SW 1271 (cell line): ENCODE results near the gene RTL3.
"Not testable (repeated sequence)": the region's sequence is repeated elsewhere in the genome, so short reads cannot be mapped to it uniquely, and the experiment has no call there.

Experiments used
- DNase-seq, 2 experiments: peaks; one replicate each; lab custom pipeline; 2025; lab: John Stamatoyannopoulos, UW

RTL3 gene, protein sequence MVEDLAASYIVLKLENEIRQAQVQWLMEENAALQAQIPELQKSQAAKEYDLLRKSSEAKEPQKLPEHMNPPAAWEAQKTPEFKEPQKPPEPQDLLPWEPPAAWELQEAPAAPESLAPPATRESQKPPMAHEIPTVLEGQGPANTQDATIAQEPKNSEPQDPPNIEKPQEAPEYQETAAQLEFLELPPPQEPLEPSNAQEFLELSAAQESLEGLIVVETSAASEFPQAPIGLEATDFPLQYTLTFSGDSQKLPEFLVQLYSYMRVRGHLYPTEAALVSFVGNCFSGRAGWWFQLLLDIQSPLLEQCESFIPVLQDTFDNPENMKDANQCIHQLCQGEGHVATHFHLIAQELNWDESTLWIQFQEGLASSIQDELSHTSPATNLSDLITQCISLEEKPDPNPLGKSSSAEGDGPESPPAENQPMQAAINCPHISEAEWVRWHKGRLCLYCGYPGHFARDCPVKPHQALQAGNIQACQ

DNA sequence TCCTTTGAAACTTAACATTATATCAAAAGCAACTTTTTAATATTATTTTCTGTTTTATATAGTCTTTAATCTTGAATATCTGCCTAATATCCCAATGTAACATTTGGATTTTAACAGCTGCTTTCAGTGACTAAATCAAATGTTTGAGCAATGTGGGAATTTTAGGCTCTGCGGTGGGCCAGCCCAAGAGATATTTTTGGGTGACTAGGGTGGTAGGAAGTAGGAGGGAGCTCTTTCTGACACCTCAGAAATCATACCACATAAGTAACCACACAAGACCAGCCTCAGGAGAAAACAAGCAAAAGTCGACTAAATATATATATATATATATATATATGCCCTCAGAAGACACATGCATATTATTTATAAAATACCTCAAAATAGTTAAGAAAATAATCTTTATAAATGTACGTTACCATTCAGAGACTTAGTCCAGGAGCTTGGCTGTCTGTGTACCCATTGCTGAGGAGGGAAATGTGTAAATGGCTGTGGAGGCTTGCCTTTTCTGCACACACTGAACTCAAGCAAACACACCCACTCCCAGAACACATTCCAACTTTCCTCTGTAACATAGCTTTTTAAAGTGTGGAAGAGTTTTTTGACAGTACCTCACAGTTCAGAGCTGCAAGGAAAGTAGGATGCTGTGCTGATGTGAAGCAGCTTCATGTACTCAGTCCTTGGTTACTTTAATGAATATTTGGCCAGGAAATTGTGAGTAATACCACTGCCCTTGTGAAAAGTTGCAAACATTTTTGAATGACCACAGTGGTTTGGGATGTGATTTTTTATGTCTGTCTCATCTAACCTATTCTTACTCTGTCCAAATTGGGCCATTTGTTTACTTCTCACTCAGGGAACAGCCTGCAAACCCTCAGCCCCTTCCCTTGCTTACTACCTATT is at the start of gene RTL3:
Gene RTL3, minus strand, starts transcription at position 484 of the 900 bp plus-strand sequence. CDS start 908 bp downstream, outside the sequence.
- DNase-seq, result no peak

DNA sequence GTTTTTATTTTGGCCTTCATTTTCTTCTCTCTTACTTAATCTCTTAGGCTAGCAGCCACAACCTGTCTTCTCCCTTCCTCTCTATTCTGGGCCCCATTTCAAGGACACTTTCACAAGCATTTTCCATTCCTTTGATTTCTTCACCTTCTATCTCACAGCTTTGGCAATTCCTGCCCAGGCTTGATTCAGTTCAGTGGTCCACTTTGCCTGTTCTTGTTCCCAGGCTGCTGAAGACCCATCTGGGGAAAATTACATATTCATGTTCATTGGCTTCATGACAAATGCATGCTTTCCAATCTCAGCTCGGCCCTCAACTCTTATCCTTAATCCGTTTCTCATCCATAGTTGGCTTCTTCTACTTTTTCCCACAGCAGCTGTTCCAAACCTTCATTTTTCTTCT is 49.7 kb upstream of the RTL3 start:
- DNase-seq, result no peak

DNA sequence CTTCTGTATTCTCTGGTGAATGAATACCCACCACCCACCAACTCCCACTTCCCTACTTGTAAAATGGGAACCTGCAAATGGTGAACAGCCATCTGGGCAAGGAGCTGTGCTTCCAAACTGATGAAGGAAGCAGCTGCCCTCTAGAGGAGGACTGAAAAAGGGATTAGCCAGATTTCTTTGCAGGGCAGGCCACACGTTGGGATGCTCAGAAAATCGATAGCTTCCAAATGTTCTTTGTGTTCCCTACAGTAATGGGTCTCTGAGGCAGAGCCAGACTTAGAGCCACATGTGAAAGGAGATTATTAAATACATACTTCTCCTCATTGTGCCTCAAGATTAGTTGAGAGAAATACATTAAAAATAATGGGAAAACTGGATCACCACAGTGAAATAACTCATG is 49.1 kb upstream of the RTL3 start:
- no peak for DNase-seq

DNA sequence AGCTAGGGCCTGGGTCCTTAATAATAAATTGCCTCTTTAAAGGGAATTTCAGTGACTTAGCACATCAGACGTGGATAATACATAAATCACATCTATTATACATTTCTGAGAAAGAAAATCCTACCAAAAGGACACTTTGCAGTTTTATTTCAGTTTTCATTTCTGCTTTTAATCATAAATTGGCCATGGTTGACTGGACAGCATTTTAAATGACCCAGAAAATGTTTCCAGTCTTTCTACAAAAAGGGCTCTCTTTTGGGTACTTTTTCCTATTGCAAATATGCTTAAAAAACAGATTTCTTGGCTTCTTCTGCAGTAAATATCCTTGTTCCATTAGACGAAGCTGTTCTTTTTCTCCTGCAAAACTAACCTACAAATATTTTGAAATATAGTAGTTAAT is 46.9 kb upstream of the RTL3 start:
- DNase-seq, result no peak

DNA sequence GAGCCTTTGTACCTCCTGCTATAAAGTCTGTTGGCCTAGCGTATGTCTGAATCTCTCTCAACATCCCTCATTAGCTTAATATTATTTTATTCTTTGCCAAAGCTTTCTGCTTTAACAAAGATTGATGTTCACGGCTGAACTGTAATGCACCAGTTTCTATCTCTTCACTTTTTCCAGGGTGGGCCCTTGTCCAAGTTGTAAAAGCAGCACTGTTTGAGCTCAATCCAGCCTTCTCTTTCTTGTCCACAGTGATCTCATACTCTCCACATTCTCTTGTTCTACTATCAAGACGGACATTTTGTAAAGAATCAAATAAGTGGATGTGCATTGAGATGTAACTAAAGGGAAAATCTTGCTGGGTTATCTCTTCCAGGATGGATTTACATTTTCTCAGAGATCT is 34.4 kb upstream of the RTL3 start:
- DNase-seq, result no peak

DNA sequence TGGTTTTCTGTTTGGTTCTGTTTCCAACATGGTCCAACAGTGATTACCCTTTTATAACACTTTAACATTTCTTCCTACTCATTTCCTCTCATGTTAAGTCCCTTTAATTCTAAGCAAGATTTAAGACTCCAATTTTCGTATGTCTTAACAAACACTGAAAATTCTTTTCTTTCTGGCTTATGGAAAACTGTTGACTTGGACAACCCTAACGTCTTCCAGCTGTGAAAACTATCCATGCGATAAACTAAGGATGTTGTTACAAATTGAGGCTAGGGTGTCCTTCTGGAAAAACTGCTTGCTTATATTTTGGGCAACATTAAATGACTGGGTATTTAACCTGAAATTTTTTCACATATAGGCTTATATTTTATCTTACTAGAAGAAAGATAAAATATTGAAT is 33.9 kb upstream of the RTL3 start:
- no peak for DNase-seq

DNA sequence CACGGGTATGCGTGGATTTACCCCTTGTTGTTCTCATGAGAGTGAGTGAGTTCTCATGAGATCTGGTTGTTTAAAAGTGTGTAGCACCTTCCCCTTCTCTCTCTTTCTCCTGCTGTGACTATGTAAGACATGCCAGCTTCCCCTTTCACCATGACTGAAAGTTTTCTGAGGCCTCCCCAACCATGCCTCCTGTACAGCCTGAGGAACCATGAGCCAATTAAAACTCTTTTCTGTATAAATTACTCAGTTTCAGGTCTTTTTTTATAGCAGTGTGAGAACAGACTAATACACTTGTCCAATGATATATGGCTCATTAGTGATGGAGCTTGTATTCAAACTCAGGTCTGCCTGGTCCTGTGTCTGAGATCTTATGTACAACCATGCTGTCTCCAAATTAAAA is 28.5 kb upstream of the RTL3 start:
- DNase-seq, result no peak

DNA sequence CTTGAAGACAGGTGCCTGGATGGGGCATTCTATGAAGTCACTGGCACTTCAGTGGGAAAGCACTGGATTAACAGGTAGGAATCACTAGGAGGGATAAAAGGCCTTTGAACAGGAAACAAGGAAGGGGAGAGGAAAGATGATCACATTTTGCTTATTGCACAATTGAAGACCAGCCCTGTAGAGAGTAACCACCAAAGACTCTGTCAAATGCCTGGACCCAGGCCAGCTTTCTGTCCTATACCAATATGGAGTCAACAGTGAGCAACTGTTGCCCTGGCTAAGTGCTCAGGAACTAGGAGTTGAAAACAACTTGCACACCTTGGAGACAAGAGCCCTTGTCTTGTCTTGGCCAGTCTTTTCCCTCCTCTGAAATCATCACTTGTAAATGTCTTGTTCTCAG is 14.1 kb upstream of the RTL3 start:
- no peak for DNase-seq

DNA sequence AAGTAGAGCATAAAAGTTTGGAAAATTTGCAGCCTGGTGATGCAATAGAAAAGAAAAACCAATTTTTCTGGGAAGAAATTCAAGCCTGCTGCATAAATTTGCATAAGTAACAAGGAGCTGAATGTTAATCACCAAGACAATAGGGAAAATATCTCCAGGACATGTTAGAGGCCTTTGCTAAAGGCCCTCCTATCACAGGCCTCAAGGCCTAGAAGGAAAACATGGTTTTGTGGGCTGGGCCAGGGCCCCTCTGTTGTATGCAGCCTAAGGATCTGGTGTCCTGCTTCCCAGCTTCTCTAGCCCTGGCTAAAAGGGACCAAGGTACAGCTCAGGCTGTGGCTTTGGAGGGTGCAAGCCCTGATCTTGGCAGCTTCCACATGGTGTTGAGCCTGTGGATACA is 6.2 kb upstream of the RTL3 start:
- DNase-seq, result no peak

DNA sequence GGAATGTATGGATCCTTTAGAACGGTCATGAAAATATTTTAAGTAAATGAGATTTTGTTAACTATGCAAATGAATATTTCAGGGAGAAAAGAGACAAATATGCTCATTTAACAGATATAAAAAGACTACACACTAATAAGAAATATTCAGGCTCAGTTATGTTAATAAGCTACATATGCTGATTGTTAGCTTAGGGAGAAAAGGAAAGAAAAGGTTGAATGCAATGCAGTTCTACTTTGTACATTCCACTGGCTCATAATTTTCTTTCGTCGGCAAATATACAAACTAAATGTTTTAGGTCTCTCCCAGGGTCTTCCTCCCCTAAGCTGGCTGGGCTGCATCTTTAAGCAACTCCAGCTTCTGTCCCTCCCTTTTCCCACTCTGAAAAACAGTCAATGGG is 2.7 kb upstream of the RTL3 start:
- no peak for DNase-seq

DNA sequence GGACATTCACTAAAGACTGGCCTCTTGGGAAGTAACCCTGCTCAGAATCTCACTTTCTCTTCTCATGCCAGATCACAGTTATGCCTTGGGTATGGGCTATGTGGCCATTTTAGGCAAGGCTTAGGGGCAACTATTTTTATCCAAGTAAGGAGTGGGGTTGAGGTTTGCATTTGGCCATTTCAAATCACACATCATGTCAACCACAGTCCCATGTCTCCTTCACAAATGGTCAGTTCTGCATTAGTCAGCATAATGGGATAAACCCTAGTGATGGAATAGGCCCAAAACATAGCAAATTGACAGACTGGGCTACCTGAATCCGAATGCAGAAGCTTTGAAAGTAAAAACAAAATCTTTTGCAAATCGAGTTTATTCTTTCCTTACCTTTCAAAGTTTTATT is 827 bp upstream of the RTL3 start:
- DNase-seq, result no peak

DNA sequence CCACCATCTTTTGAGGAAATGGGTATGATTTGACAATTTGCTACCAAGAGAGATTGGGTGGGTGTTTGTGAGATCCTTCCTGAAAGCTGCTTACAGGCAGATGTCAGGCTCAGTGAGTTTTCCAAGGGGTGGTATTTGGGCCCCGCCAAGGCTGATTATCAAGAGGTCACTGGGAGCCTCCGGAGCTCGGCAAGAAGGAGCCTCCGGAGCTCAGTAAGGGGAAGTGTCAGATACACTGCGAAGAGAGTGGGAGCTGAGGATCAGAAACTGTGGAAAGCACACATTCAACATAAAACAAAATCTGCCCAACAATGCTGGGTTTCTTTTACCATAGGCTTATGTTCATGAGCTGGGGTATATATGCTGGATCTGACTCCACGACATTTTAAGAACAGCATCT is 714 bp downstream of the RTL3 start:
- DNase-seq, result no peak

DNA sequence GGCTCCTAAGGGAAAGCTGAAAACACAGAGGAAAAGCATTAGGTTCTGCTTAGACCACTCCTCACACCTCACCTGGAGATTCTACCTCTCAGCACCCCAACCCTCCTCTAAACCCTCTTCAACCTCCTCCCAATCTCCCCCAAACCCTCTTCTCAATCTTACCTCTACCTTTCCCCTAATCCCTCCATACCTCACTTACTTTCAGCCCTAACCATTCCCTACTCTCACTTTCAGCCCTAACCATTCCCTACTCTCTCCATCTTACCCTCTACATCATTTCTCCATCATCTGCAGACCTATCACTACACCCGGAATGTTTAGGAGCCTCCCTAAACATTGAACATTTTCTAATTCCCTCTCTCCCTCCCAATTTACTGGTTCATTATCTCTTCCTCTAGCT is 3.5 kb downstream of the RTL3 start:
- DNase-seq, result no peak

DNA sequence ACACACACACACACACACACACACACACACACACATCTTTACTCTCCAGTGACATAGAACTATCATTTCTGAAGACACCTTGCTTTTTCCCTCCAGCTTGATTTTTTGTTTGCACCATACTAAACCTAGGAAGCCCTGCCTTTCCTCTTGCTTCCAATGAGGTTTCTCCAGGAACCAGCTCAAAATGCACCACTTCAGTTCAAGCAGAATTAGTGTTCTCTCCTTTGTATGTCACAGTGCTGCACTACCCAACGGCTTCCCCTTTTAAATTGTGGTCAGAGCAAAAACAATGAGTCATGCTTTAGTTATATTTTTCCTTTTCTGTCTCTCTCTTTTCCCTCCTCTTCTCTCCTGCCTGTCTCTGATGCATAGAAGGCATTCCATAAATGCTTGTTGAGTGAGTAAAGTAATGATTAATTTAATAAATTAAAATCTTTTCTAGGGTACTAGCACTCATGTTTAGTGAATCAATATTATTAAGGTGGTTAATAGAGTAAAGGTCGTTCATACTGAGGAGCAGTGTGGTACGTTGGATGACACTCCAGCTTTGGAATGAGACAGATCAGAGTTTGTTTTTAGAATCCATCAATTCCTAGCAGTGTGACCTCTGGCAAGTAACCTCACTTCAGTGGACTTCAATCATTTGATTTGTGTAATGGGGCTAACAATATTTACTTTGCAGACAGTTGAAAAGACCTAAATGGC is 5.9 kb downstream of the RTL3 start:
- DNase-seq, result no peak

DNA sequence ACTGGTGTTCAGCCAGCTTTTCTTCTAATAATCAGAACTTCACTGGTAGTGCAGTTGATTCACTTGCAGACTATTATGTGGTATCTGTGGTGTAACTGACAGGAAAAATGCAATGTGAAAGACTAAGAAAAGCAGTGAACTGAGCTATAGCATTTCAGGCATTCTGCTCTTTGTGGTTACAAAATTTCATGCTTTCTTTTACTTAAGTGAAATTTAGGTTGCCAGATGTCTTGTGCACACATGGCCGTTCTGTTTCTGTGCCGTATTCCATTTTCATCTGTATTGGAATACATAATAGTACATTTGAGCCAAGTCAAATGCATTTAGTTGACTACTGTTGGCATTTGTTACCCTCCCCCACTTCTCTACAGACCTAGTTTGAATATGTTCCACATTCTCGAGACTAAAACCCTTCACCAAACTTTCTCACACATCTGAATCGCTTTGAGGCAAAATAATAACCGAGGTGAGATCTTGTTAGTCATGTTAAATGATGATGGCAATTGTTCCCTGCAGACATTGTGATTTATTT is 8.2 kb downstream of the RTL3 start:
- no peak for DNase-seq

DNA sequence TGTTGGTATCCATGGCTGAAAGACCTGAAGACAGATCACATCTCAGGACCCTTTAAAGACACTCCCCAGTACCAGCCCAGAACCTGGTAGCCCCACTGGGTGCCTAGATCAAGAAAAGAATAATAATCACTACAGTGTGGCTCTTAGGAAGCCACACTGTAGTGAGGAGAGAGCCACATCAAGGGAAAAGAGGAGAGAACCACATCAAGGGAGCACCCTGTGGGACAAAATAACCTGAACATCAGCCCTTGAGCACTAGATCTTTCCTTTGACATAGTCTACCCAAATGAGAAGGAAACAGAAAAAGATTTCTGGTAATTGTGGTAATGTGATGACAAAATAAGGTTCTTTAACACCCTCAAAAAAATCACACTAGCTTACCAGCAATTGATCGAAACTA is 15.3 kb downstream of the RTL3 start:
- DNase-seq, result no peak

DNA sequence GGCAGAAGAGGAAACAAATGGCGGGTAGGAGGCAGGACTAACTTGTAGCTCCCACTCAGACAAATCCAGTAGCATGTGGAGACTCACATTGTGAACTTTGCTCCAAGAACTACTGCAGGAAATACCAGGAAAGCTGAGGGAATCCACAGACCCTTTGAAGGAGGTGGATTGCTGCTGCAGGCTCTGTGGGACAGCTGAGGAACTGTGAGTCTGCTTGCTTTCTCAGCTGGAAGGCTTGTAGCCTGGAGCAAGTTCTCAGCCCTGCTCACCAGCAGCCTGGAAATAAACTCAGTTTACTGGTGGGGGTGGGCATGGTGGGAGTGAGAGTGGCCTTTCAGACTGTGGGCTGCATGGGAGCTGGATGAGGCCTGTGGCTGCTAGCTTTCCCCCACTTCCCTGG is 16.0 kb downstream of the RTL3 start:
- DNase-seq, result no peak

DNA sequence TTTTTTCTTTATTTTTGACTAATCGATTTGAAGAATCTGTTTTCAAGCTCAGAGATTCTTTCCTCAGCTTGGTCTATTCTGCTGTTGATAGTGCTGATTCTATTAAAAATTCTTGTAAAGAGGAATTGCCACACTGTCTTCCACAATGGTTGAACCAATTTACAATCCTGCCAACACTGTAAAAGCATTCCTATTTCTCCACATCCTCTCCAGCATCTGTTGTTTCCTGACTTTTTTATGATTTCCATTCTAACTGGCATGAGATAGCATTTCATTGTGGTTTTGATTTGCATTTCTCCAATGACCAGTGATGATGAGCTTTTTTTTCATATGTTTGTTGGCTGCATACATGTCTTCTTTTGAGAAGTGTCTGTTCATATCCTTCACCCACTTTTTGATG is 23.0 kb downstream of the RTL3 start:
- DNase-seq, result not testable (repeated sequence)

DNA sequence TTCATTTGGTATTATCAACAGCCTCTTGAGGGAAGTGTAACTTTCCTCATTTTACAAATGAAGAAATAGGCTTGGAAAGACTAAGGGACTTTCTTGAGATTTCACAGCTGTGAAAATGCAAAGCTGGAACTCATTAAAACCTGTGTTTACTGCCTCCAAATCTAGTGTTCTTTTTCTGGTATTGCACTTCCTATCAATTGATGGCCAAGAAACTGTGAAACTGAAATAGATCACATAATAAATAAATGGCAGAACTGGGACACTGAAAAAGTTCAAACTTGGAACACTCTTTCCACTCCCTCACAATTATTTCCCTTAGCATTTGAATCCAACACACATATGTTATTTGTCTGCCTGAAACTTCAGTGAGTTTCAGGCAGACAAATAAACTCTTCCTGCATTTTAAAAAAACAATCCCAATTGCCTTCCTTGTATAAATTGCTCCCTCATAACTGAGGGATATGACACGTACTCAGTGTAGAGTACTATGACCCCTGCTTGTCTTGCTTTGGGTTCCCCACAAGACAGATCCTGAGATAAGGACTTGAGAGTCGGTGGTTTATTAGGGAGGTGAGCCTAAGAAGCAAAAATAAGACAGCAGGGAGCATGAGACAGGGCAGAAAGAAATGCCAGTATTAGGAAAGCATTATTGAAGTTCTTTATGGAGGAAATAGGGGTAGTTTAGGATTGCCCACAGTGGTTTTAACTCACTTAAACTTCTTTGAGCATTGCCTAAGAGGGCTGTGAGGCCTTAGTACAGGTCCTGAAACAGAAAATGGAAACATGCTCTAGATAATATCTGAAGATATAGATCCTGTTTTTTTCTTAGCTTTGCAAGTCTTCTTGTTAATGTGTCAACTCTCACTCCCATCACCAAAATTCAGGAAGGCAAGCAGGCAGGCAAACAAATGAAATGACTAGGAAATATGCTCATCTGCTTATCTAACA is 33.9 kb downstream of the RTL3 start:
- DNase-seq, result no peak

DNA sequence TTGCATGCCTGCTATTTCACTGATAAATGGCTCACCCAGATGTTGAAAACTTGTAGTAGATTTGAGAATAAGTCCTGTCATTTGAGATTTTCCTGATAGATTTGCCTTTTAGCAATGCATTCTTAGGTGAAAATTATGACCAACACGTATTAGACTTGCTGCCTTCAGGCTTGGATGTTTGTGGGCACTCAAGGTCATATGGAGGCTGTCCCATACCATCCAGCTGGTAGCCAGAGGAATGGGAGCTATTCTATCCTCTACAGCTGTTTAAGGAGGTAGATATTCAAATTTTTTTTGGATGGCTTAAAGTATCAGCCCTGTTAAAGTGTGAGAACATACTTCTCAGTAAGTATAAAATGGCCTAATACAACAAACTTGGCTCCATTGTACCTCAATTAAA is 34.7 kb downstream of the RTL3 start:
- DNase-seq, result no peak

DNA sequence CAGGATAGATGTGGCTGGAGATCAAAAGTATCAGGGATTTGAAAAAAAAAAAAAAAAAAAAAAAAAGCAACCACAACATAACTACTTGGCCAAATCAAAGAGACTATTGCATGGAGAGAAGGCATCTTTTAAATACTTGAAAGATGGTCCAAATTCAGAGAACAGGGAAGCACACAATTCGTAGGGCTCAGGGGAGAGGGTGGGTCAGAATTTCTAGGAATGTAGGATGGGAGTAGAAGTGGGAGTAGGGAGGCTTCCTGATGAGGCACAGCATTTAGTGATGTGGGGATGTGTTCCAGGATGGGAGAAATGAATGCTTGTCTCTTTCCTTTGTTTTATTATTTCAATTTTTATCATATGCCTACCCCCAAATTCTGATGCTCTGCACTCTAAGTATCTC is 36.3 kb downstream of the RTL3 start:
- no peak for DNase-seq
